Measurements from ENCODE around the gene SRSF9.
"Not testable (repeated sequence)": the region's sequence is repeated elsewhere in the genome, so short reads cannot be mapped to it uniquely, and the experiment has no call there.

The SRSF9 gene

GRCh38 chr12:120446844-120447178 is 22.7 kb downstream of the SRSF9 start:
- DNase-seq: not testable (repeated sequence)

GRCh38 chr12:120445911-120446843 is 23.4 kb downstream of the SRSF9 start, which contains the start of the genes GATC and TRIAP1:
TSS of gene GATC (plus strand) at chr12:120446444. CDS start at chr12:120446481, 37 bp downstream.
TSS of gene TRIAP1 (minus strand) at chr12:120446384. CDS start at chr12:120446372, 12 bp downstream.
- peak; percentile 80 for DNase-seq

DNA sequence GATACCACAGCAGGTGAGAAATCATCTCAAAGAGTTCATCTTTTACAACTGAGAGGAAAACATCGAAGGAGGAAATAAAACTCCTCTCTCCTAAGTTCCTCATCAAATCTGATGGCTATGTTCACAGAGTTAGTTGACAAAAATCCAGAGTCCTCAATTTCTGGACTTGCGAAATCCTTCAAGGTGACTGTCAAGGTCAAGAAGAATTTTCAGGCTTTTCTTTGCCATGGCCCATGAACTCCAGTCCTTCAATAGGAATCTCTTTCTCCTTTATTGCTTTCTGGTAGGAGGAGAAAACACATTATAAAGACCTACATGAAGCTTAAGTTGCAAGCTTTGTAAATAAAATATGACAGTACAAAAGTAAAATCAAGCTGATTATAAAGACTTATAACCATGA is 24.9 kb downstream of the SRSF9 start:
- DNase-seq: no peak

GRCh38 chr12:120439646-120440247 is 29.8 kb downstream of the SRSF9 start:
- DNase-seq: peak; percentile 76

DNA sequence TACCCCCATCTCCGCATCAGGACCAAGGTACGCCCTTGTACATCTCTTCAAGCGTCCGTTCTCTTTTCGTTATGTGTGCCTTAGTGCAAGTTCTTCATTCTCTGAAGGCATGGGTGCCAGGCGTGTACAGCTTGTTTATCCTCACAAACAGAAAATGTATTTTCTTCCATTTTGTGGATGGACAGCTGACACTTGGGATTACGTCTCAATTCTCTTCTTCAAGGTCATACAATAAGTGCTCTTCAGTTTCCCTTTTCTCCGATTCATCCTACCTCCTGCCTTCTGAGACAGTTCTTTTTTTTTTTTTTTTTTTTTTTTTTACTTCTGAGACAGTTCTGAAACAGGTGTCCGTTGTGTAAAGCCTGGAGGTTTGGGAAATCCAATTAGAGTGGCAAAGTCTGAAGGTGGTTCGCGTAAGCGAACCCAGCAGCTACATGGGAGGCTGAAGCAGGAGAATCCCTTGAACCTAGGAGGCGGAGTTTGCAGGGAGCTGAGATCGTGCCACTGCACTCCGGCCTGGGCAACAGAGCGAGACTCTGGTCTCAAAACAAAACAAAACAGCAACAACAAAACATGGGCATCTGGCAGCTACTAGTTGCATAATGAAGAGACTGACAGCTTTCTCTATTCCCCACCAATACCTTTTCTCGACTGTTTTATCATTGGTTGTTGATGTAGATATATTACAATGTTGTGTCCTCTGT is 30.9 kb downstream of the SRSF9 start:
- no peak for DNase-seq

- DNase-seq: peak; percentile 97
Measured at GRCh38 chr12:120437735-120438494, 31.6 kb downstream of the SRSF9 start, which contains the start of gene COX6A1. TSS of gene COX6A1 (plus strand) at chr12:120438113. CDS start at chr12:120438127, 14 bp downstream.

- DNase-seq: no peak
Measured at GRCh38 chr12:120432772-120433525, 36.6 kb downstream of the SRSF9 start.

DNA sequence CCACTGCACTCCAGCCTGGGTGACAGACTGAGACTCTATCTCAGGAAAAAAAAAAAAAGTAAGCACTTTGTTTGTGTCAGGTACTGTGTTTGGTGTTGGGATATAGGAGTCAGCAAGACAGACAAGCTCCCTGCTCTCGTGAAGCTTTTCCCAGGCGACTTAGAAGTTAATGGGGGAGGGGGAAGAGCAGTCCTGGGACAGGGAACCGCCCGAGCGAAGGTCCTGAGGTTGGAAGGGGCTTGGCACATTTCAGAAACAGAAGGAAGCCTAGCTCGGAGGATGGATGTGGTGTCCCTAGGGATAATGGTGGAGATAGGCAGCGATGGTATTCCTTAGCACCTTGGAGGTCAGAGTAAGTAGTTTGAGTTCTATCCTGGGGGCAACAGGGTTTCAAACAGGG is 40.2 kb downstream of the SRSF9 start:
- DNase-seq: no peak

DNA sequence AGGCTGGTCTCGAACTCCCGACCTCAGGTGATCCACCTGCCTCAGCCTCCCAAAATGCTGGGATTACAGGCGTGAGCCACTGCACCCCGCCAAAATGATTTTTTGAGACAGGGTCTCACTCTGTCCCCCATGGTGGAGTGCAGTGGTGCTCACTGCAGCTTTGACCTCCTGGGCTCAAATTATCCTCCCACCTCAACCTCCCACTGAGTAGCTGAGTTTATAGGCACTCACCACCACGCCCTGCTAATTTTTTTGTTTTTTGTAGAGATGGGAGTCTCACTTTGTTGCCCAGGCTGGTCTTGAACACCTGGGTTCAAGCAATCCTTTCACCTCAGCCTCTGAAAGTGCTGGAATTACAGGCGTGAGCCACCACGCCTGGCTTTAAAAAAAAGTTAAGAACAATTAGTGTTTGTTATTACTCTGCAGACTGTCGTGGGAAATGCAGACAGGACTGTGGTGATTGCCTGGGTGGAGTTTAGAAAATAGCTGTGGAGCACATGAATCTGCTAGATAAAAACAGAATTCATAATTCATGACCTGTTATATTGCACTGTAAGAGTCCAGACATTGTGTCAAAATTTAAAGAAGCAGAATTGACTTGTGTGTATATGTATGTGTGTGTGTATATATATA is 40.8 kb downstream of the SRSF9 start:
- DNase-seq: no peak

DNA sequence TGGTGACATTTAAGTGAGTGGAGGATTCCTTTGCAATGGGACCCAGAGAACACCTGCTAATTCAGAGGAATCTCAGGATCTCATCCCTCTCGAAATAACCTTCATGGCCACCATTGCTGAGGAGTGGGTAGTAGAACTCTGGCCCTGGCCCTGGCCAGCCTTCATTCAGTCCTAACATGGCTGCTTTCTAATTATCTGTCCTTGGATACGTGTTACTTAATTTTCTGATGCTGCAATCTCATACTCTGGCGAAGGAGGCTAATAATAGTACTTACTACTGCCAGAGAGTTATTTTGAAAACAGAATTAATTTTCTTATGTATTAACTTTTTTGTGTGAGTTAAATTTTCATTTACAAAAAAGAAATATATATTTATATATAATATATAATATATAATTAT is 43.8 kb downstream of the SRSF9 start:
- DNase-seq: no peak

DNA sequence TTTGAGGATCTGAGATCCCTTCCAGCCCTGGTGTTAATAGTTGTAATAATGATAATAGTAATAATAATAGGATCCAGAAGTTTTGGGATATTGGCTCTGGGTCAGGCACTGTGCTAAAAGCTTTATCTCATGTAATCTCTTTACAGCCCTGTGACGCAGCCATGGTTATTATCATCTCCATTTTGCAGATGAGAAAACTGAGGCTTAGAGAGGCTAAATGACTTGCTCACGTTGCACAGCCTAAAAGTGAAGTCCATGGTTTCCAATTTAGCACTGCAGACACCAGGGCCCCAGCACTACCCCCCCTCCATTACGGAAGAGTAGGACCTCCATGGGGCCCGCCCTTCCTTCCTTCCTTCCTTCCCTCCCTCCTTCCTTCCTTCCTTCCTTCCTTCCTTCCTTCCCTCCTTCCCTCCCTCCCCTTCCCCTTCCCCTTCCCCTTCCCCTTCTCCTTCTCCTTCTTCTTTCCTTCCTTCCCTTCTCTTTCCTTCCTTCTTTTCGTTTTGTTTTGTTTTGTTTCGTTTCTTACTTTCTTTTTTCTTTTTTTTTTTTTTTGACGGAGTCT is 46.6 kb downstream of the SRSF9 start:
- DNase-seq: no peak

DNA sequence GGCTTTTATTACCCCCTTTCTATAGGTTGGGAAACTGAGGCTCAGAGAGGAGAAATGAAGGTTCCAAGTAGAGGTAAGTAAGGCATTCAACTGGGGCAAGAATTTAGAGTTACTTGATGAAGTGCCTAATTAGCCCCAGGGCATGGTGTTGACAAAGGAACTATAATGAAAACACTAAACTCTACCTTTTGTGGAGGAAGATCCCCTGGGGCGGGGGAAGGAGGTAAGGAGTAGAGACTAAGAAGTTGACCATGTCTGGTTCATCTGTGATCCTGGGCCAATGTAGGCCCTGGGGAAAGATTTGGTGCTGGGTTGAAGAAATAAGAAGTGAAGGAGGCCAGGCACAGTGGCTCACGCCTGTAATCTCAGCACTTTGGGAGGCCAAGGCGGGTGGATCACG is 47.8 kb downstream of the SRSF9 start:
- no peak for DNase-seq

DNA sequence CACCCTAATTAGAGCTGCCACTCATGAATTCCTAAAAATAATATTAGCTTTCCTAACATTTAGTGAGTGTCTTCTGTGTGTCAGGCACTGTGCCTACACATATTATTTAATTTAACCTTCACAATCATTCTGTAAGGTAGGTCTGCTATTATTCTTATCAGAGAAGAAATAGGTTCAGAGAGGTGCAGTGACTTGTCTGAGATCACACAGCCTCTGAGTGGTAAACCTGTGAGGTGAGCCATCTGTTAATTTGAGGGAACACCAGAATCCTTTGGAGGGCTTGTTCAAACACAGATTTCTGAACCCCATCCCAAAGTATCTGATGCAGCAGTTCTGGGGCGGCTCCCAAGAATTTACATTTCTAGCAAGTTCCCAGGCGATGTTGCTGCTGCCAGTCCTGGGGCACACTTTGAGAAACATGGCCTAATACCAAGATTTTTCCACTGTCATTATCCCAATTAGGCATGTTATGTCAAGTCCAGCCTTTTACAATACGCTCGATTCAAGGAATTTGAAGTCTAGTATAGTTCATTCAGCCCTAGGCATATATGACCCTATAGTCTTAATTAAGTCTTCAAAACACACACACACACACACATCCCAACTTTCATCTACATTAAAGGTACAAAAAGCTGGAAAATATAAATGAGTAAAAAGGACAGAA is 51.5 kb downstream of the SRSF9 start:
- DNase-seq: no peak

DNA sequence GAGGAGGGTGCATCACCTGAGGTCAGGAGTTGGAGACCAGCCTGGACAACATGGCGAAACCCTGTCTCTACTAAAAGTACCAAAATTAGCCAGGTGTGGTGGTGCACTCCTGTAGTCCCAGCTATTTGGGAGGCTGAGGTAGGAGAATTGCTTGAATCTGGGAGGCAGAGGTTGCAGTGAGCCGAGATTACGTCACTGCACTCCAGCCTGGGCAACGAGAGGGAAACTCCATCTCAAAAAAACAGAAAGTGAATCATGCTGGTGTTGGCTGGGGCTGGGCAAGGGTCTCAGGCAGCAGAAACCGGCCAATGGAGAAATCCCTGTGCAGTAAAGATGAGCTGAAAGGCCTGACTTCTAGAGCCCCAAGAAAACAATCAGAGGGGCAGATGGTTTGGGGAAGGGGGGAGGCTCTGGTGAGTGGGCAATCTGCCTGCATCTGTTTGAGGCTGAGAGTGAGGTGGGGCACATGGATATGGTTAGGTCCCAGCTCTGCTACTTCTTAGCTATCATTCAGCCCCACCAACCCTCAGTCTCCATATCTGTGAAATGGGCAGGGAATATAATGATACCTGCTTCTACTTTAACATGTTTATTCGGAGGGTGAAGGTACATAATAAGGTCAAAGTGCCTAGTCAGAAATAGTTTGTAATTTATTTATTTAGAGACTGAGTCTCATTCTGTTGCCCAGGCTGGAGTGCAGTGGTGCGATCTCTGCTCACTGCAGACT is 52.9 kb downstream of the SRSF9 start:
- no peak for DNase-seq

DNA sequence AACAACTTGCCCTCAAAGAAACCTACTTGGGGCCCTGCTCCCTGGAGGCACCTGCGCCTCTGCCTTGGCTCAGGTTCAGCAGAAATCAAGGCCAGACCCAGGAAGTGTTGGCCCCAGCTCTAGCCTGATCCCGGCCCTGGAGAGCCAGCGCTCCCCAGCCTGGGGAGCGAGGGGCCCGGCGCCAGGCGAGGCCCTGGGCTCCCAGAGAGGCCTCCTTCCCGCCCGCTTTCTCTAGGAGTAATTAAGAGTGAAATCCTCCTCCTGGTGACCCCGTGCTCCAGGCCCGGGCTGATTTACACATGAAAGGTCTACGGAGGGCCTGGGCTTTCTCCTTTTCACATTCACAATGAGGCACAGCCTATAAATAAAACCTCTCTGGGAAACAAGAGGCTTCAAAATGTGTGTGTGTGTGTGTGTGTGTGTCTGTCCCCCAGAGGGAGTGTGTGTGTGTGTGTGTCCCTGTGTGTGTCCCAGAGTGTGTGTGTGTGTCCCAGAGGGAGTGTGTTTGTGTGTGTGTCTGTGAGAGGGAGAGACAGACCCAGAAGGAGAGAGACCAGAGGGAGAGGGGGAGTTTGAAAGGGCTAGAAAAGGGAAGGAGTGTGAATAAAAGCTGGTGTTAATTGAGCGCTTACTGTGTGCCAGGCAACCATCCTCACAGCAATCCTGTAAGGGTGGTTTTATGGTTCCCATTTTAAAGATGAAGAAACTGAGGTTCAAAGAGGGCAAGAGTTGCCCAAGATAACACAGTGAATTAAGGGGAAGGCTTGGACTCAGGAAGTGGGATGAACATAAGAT is 55.5 kb downstream of the SRSF9 start:
- no peak for DNase-seq

GRCh38 chr12:120412421-120412820 is 57.1 kb downstream of the SRSF9 start:
- DNase-seq: no peak

Data from activated gamma-delta T cell treated with Interleukin-2 at 50 U/mL for 16 hours (primary cell).